Nephron (organoid): ENCODE results near the gene NOP58.
"Not testable (repeated sequence)": the region's sequence is repeated elsewhere in the genome, so short reads cannot be mapped to it uniquely, and the experiment has no call there.

ENCODE experiments used
- H3K27ac Mint-ChIP-seq, 3 experiments: 2 replicates each; pipeline ENCODE4 v1.8.0; 2020; ENCODE audit warnings: mixed read lengths in 3 of 3, mild to moderate bottlenecking in 2 of 3, moderate library complexity in 1 of 3
- H3K27me3 Mint-ChIP-seq: 2 replicates; pipeline ENCODE4 v1.8.0; 2021; ENCODE audit warnings: low read depth, mild to moderate bottlenecking, moderate library complexity, mixed read lengths
- H3K36me3 Mint-ChIP-seq: 2 replicates; pipeline ENCODE4 v1.8.0; 2020; ENCODE audit warnings: low read depth, mixed read lengths
- H3K4me1 Mint-ChIP-seq: 2 replicates; pipeline ENCODE4 v1.8.0; 2020; ENCODE audit warnings: mixed read lengths
- H3K4me3 Mint-ChIP-seq, 3 experiments: 2 replicates each; pipeline ENCODE4 v1.8.0; 2020; ENCODE audit warnings: mild to moderate bottlenecking in 3 of 3, mixed read lengths in 3 of 3, moderate library complexity in 2 of 3
- H3K9me3 Mint-ChIP-seq: 2 replicates; pipeline ENCODE4 v1.8.0; 2020; ENCODE audit warnings: mixed read lengths
- CTCF ChIP-seq, 3 experiments: fragments of 200-600 bp; sonication (generic); IDR thresholded peaks; one replicate each; pipeline ENCODE4 v1.5.0; 2021; ENCODE audit warnings: antibody characterized with exemption in 3 of 3; ENCODE audit not compliant: unreplicated experiment in 3 of 3

The NOP58 gene

GRCh38 chr2:202265467-202266277 is at the start of gene NOP58:
TSS of gene NOP58 (plus strand) at chr2:202265763. CDS start at chr2:202265942, 179 bp downstream.
- H3K4me1 Mint-ChIP-seq, result peaks cover 8% of the 10 kb centered on the region
- H3K27me3 Mint-ChIP-seq, result no peaks in the 10 kb centered on the region
- TF ChIP-seq CTCF (IDR thresholded peaks at IDR 0.05; ENCODE audit: unreplicated experiment in 3 of 3), result no peak
- H3K9me3 Mint-ChIP-seq, result no peaks in the 10 kb centered on the region
- peak within 1 kb of the TSS in 1 of 3 experiments; percentile 90 for H3K27ac Mint-ChIP-seq
- H3K4me3 Mint-ChIP-seq, result peak within 1 kb of the TSS; percentile 74 to 80 (median 78)
- no peaks in the 10 kb centered on the region for H3K36me3 Mint-ChIP-seq

DNA sequence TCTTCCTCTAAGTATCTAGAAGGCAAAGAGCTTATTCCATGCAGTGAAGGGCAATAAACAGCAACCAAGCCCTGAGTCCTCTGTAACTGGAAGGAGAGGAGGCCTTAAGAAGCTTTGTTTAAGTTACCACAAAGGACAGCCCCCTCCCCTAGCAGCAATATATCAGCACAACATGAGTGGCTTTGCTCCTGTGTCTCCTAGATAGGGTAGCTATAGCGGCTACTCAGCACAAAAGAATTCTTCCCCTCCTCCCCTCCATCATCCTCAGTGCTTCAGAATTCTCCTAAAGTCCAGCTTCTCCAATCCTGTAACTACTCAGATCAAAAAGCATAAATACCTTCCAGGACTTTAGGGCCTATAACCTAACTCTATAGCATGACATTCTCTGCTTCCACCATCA is 43.7 kb upstream of the NOP58 start:
- H3K9me3 Mint-ChIP-seq, result no peaks in the 10 kb centered on the region
- peaks cover 6% of the 10 kb centered on the region for H3K4me1 Mint-ChIP-seq
- peak overlapping the region in 1 of 3 experiments; percentile 22 for H3K27ac Mint-ChIP-seq
- H3K4me3 Mint-ChIP-seq, result no peak overlapping the region
- no peaks in the 10 kb centered on the region for H3K27me3 Mint-ChIP-seq
- TF ChIP-seq CTCF (IDR thresholded peaks at IDR 0.05; ENCODE audit: unreplicated experiment in 3 of 3), result no peak
- H3K36me3 Mint-ChIP-seq, result peaks cover 63% of the 10 kb centered on the region

DNA sequence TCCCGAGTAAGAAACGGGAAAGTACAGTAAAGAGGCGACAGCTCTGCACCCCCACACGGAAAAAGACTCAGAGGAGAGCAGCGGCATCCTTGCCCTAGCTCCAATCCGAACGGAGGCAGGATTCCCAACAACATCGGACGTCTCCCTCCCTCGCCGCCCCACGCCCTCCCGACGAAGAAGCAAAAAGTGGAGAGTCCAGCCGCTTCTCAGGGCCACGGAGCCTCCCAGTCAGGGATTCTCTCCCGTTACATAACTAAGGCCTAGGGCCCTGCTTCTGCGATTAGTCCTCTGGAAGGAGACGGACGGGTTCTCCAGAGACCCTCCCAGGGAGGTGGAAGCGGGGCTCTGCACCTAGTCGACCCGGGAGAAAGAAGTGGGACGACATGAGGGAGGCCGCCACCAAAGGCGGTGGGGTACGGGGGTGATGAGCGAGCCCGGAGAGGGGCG is 27.8 kb upstream of the NOP58 start:
- H3K4me1 Mint-ChIP-seq, result peaks cover 22% of the 10 kb centered on the region
- TF ChIP-seq CTCF (IDR thresholded peaks at IDR 0.05; ENCODE audit: unreplicated experiment in 3 of 3), result no peak
- no peaks in the 10 kb centered on the region for H3K27me3 Mint-ChIP-seq
- H3K4me3 Mint-ChIP-seq, result peak overlapping the region; percentile 96 to 100 (median 99)
- H3K27ac Mint-ChIP-seq, result peak overlapping the region; percentile 95 to 99 (median 98)
- peaks cover 7% of the 10 kb centered on the region for H3K36me3 Mint-ChIP-seq
- no peaks in the 10 kb centered on the region for H3K9me3 Mint-ChIP-seq

DNA sequence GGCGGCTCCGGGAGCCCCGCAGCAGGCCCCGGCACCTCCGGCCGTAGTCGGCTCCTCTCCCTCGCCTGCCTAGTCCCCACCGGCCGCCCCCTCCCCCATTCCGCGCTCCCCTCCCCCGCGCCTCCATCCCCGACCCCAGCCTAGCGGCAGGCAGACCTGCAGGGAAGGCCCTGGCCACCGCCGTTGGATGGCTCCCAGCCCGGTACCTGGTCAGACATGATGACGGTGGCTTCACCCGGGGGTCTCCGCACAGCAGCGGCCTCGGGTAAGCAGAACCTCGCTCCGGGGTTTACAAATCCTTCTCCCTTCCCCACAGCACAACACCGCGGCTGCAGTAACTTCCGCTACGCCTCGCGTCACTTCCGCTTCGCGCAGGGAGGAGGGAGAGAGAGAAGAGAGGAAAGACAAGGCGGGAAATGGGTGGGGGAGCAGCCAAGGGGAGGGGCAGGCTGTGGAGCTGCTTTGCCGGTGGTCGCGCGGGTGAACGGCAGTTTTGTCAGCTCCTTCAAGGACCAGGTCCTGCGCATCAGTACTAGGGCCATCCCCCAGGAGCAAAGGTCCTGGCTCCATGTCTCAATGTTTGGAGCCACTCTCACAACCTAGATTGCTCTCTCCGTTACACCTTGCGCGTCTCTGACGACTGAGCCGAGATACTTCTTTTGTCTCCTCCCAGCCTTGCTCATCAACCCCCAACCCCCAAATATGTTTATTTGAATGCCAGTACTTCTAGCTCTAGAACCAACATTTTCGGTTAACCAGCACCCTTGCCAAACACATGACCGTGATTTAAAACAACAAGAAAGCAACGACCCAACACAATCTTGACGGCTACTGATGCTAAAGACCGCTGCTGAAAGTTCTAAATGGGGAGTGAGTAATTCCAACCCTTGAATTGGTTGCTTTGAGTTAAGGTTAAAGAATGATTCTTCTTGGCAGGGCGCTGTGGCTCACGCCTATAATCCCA is 27.0 kb upstream of the NOP58 start, which contains the start of gene SUMO1:
SUMO1 (minus strand) TSS at position 364 of the 964 bp plus-strand sequence; CDS start at position 218, 146 bp downstream.
- peak within 1 kb of the TSS; percentile 95 to 99 (median 98) for H3K27ac Mint-ChIP-seq
- H3K9me3 Mint-ChIP-seq, result no peaks in the 10 kb centered on the region
- TF ChIP-seq CTCF (IDR thresholded peaks at IDR 0.05; ENCODE audit: unreplicated experiment in 3 of 3), result no peak
- peaks cover 22% of the 10 kb centered on the region for H3K4me1 Mint-ChIP-seq
- peak within 1 kb of the TSS; percentile 97 to 100 (median 99) for H3K4me3 Mint-ChIP-seq
- H3K36me3 Mint-ChIP-seq, result no peaks in the 10 kb centered on the region
- no peaks in the 10 kb centered on the region for H3K27me3 Mint-ChIP-seq

GRCh38 chr2:202247710-202248109 is 17.9 kb upstream of the NOP58 start:
- not testable (repeated sequence) for H3K4me1 Mint-ChIP-seq, H3K36me3 Mint-ChIP-seq, H3K27me3 Mint-ChIP-seq, H3K4me3 Mint-ChIP-seq, H3K27ac Mint-ChIP-seq, H3K9me3 Mint-ChIP-seq
